Natural killer cell treated with Interleukin-12 subunit alpha and Interleukin-12 subunit beta and Interleukin-15 and Interleukin-18, amount 100 ng/mL, for 72 hours (primary cell): Measurements from ENCODE around the gene PCP4L1. TPM values are rescaled to one million over a fixed set of nuclear protein-coding genes. Genes with fewer than 3 reads are reported as not detected.

ENCODE experiments used
- ATAC-seq, 2 donors: fragments of 150-1000 bp; cut with Tn5 transposase in 1 of 2; sonication (Bioruptor Pico), chemical (Tn5 transposase) in 1 of 2; 2 replicates each; pipeline ENCODE4 v1.10.0; 2021
- DNase-seq: peaks from one replicate; pipeline ENCODE4 v3.0.0; 2022; ENCODE audit warnings: low spot score
- H3K27ac Mint-ChIP-seq, 2 donors: 1 replicate in 1 of 2; 2 replicates in 1 of 2; pipeline ENCODE4 v1.8.0; 2022; ENCODE audit warnings: mixed read lengths in 2 of 2, mild to moderate bottlenecking in 1 of 2, moderate library complexity in 1 of 2
- H3K27me3 Mint-ChIP-seq, 2 donors: 1 replicate in 1 of 2; 2 replicates in 1 of 2; pipeline ENCODE4 v1.8.0; 2022; ENCODE audit warnings: mixed read lengths in 2 of 2
- H3K36me3 Mint-ChIP-seq: one replicate; pipeline ENCODE4 v1.8.0; 2022; ENCODE audit warnings: mixed read lengths
- H3K4me1 Mint-ChIP-seq, 2 donors: 1 replicate in 1 of 2; 2 replicates in 1 of 2; pipeline ENCODE4 v1.8.0; 2022; ENCODE audit warnings: low read depth in 2 of 2, mixed read lengths in 2 of 2, mild to moderate bottlenecking in 1 of 2
- H3K4me3 Mint-ChIP-seq: one replicate; pipeline ENCODE4 v1.8.0; 2022; ENCODE audit warnings: mixed read lengths
- H3K9me3 Mint-ChIP-seq: 2 replicates; pipeline ENCODE4 v1.8.0; 2022; ENCODE audit warnings: mixed read lengths
- total RNA-seq, 2 donors: library from RNA; stranded (reverse); gene quantifications; one replicate each; pipeline ENCODE4 v1.2.3, GENCODE V29; 2022

PCP4L1 gene
- total RNA-seq, 2 donors from 2014 or later, result 0.31 TPM; not detected in 1

DNA sequence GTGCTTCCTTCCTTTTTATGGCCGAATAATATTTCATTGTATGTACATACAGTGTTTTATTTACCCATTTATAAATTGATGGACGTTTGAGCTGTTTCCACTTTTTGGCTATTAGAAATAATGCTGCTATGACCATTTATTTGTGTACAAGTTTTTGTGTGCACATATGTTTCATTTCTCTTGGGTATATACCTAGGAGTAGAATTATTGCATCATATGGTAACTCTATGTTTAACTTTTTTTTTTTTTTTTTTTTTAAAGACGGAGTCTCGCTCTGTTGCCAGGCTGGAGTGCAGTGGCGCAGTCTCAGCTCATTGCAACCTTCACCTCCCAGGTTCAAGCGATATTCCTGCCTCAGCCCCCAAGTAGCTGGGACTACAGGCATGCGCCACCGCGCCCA lies 74.6 kb downstream of the PCP4L1 start:
- no peak for ATAC-seq
- peaks cover 0 to 9% of the 10 kb centered on the region in 2 donors for H3K4me1 Mint-ChIP-seq
- H3K27ac Mint-ChIP-seq, result no peak overlapping the region
- no peak for DNase-seq
- H3K4me3 Mint-ChIP-seq, result no peak overlapping the region
- H3K9me3 Mint-ChIP-seq, result no peaks in the 10 kb centered on the region
- peaks cover 37% of the 10 kb centered on the region for H3K36me3 Mint-ChIP-seq
- H3K27me3 Mint-ChIP-seq, result no peaks in the 10 kb centered on the region

Other genes with a start within 250 kb of the PCP4L1 start
- 10 to 100 TPM; 11.0 to 25.9 TPM for gene F11R, start 237.6 kb upstream of the PCP4L1 start, total RNA-seq
- 10 to 100 TPM; 10.5 to 47.2 TPM for gene TSTD1, start 219.8 kb upstream of the PCP4L1 start, total RNA-seq
- 10 to 100 TPM; 72.2 to 77.4 TPM for gene USF1, start 212.8 kb upstream of the PCP4L1 start, total RNA-seq
- gene ARHGAP30, start 188.9 kb upstream of the PCP4L1 start, total RNA-seq, result 100 to 1,000 TPM; 217 to 250 TPM
- not detected for gene NECTIN4, start 169.2 kb upstream of the PCP4L1 start, total RNA-seq
- gene KLHDC9, start 160.4 kb upstream of the PCP4L1 start, total RNA-seq, result under 1 TPM in 1 of 2 donors, not detected in 1; 0.64 TPM
- 100 to 1,000 TPM in 1 of 2 donors, 10 to 100 TPM in 1; 92.6 to 122 TPM for gene PFDN2, start 140.7 kb upstream of the PCP4L1 start, total RNA-seq
- 10 to 100 TPM; 29.3 to 37.2 TPM for gene NIT1, start 140.6 kb upstream of the PCP4L1 start, total RNA-seq
- 10 to 100 TPM; 34.9 to 42.5 TPM for gene DEDD, start 126.1 kb upstream of the PCP4L1 start, total RNA-seq
- 100 to 1,000 TPM; 100 to 114 TPM for gene UFC1, start 104.8 kb upstream of the PCP4L1 start, total RNA-seq
- gene USP21, start 99.2 kb upstream of the PCP4L1 start, total RNA-seq, result 10 to 100 TPM; 21.2 to 29.0 TPM
- 10 to 100 TPM; 25.7 to 30.3 TPM for gene PPOX, start 92.3 kb upstream of the PCP4L1 start, total RNA-seq
- 10 to 100 TPM; 61.7 to 75.0 TPM for gene B4GALT3, start 81.2 kb upstream of the PCP4L1 start, total RNA-seq
- gene ADAMTS4, start 59.7 kb upstream of the PCP4L1 start, total RNA-seq, result under 1 TPM; 0.43 to 0.89 TPM
- gene NDUFS2, start 56.4 kb upstream of the PCP4L1 start, total RNA-seq, result 10 to 100 TPM; 86.2 to 87.8 TPM
- gene FCER1G, start 43.5 kb upstream of the PCP4L1 start, total RNA-seq, result 100 to 1,000 TPM; 111 to 583 TPM
- gene APOA2, start 35.1 kb upstream of the PCP4L1 start, total RNA-seq, result not detected
- gene TOMM40L, start 32.7 kb upstream of the PCP4L1 start, total RNA-seq, result 10 to 100 TPM; 25.9 to 27.8 TPM
- gene NR1I3, start 20.5 kb upstream of the PCP4L1 start, total RNA-seq, result not detected
- gene MPZ, start 51.2 kb downstream of the PCP4L1 start, total RNA-seq, result 1 to 10 TPM; 4.4 to 6.6 TPM
- gene SDHC, start 55.6 kb downstream of the PCP4L1 start, total RNA-seq, result 100 to 1,000 TPM; 127 to 183 TPM
- not detected for gene CFAP126, start 109.1 kb downstream of the PCP4L1 start, total RNA-seq
- 1 to 10 TPM in 1 of 2 donors, under 1 TPM in 1; 0.86 to 1.5 TPM for gene FCGR2A, start 246.7 kb downstream of the PCP4L1 start, total RNA-seq